GM10248 (cell line): Measurements from ENCODE around the gene SMAD7.
A peak's percentile ranks its signal among the peaks of the same experiment; 100 is the strongest.

Experiments
- CTCF ChIA-PET: fragments of 300-600 bp; sonication (Branson Sonifier 250); formaldehyde crosslinking; extraction: SDS; loops from one replicate; lab custom pipeline; 2021; ENCODE audit warnings: antibody characterized with exemption; lab: Yijun Ruan, JAX
- POLR2A ChIA-PET: fragments of 350-650 bp; sonication (Branson Sonifier 250); formaldehyde crosslinking; extraction: SDS; loops from one replicate; lab custom pipeline; 2020; ENCODE audit warnings: antibody characterized with exemption; lab: Yijun Ruan, JAX
- DNase-seq: peaks from one replicate; pipeline ENCODE4 v3.0.0; 2012; ENCODE audit errors: extremely low spot score
- TF ChIP-seq, protein P1 (sequence below): IDR thresholded peaks from 2 replicates; pipeline ENCODE4 v1.5.1; 2012; ENCODE audit warnings: mild to moderate bottlenecking, low read depth; ENCODE audit errors: extremely low read depth, missing control alignments, control extremely low read depth

Gene SMAD7

DNA sequence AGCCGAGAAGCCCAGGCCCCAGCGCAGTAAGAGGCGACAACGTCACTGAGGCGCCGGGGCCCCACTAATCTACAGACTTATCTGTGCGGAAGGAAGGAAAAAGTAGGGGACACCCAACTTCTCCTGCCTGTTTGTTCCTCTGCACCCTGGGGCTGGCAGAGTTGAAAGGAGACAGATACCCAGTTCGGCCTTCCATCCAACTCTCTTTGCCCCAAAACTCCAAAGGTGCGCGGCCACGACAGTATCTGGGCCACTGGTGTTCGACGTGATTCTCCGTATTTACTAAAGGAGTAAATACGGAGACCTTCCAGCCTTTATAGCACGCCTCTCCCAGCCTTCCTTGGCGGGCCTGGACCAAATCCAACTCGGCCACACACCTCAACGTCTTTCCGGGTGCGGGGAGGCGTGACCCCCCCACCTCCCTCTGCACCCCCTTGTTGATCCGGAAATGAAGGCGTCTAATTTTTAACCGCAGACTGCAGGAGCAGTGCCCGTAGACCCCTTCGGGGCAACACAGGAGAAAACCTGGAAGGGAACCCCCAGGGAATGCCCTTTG lies 1.6 kb downstream of the SMAD7 start:
- POLR2A ChIA-PET = no interaction called here
- DNase-seq = peak; percentile 55
- CTCF ChIA-PET = interaction anchor here (1.1 to 2.7 kb wide), 5 partner anchors 12 to 172 kb away, joined by 3 to 6 read pairs (median 3); no protein-coding TSS in a partner anchor
- TF ChIP-seq, protein P1, sequence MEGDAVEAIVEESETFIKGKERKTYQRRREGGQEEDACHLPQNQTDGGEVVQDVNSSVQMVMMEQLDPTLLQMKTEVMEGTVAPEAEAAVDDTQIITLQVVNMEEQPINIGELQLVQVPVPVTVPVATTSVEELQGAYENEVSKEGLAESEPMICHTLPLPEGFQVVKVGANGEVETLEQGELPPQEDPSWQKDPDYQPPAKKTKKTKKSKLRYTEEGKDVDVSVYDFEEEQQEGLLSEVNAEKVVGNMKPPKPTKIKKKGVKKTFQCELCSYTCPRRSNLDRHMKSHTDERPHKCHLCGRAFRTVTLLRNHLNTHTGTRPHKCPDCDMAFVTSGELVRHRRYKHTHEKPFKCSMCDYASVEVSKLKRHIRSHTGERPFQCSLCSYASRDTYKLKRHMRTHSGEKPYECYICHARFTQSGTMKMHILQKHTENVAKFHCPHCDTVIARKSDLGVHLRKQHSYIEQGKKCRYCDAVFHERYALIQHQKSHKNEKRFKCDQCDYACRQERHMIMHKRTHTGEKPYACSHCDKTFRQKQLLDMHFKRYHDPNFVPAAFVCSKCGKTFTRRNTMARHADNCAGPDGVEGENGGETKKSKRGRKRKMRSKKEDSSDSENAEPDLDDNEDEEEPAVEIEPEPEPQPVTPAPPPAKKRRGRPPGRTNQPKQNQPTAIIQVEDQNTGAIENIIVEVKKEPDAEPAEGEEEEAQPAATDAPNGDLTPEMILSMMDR = no peak

DNA sequence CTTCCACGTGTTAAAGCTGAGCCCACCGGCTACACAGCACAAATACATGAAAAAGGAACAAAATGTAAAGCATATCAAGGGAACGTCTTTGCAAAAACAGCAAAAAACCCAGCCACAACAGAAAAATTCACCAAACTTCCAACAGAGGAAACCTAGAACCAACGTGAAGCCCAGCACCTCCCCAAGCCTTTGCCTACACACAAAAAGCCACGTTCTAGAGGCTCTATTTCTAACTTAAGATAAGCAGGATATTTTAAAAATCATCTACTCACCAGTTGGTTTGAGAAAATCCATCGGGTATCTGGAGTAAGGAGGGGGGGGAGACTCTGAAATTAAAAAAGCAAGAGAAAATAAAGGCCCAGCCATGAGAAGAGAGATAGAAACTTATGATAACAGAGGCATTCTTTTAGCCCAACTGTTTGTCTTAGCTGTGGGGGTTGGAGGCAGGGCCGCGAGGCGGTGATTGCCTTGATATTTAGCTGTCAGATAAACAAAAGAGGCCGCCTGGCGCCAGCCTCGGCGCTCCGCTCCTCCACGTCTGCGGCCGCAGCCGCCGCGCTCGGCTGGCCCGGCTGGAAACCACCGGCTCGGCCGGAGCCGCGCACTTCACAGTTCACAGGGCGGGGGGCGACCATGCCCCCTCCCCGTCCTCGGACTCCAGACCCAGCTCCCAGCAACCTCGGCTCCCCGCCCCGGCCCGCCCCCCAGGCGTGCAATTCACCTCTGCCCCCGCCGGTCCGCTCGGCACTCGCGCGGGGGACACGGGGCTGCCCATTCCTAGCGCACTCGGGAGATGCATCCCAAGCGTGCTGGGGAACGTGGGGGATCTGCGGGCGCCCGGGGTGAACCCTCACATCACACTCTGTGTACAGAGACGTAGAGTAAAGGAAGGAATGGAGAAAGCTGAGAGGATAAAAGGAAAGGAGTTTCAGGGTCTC lies 2.4 kb downstream of the SMAD7 start:
- TF ChIP-seq, protein P1 = no peak
- POLR2A ChIA-PET = interaction anchor here (0.5 kb wide), 1 partner anchor 1427 kb away, joined by 3 read pairs; the partner anchor contains the start of gene SKA1
- CTCF ChIA-PET = interaction anchor here (1.1 to 2.7 kb wide), 6 partner anchors 11 to 171 kb away, joined by 3 to 6 read pairs (median 3); no protein-coding TSS in a partner anchor
- peak; percentile 67 for DNase-seq

DNA sequence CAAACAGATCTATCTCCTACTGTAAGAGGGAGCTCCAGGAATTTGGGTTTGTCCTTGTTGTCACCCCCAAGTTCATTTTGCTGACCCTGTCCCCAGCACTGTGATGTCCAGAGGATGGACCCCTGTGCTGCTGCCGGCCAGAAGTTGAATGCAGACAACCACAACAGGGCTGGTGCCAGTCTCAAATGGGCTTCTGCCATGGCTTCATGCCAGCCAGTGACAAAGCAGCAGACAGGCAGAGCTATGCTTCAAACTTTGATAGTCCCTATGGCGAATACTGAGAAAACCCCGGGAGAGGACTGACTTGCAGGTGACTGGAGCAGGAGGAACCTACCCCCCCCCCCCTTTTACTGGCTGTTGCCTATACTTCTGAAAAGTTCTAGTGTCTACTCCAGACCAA lies 3.2 kb downstream of the SMAD7 start:
- no peak for DNase-seq
- ChIA-PET CTCF (interaction anchor here (1.2 to 2.7 kb wide), 2 partner anchors 146 to 170 kb away, joined by 4 to 6 read pairs; no protein-coding TSS in a partner anchor), POLR2A (interaction anchor here (0.5 kb wide), 1 partner anchor 1427 kb away, joined by 3 read pairs; the partner anchor contains the start of gene SKA1)

GRCh38 chr18:48947092-48947491 lies 3.7 kb downstream of the SMAD7 start:
- TF ChIP-seq, protein P1 = no peak
- CTCF ChIA-PET = interaction anchor here (2.7 kb wide), 1 partner anchor 170 kb away, joined by 6 read pairs; no protein-coding TSS in a partner anchor
- POLR2A ChIA-PET = no interaction called here
- no peak for DNase-seq

More for the DNA sequence above, 3.2 kb downstream of the SMAD7 start:
- TF ChIP-seq, protein P1 = no peak

DNA sequence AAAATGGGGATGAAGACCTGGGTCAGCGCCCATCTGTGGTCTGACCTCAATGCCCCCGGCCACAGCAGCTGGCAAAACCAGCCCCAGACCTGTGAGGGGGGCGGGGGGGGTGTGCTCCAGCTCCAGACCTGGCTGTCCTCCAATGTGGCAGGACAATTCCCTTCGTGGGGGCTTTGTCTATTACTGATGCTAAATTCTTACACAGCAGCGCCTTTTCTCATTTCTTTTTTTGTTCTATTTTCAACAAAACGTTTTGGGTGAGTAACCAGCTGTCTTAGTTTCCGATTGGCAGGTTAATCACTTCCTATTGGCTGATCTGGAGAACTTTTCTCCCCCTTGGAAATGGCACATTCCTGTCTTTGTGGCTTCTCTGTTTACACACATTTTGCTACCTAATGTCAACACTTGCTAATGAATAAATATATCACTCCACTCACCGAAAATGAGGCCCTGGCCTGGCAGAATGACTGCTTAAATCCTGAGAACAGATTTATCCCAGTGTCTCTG lies 4.4 kb downstream of the SMAD7 start:
- no peak for DNase-seq
- TF ChIP-seq, protein P1 = no peak
- ChIA-PET POLR2A (no interaction called here), CTCF (interaction anchor here (0.6 to 2.7 kb wide), 3 partner anchors 9 to 169 kb away, joined by 3 to 6 read pairs (median 6); no protein-coding TSS in a partner anchor)

DNA sequence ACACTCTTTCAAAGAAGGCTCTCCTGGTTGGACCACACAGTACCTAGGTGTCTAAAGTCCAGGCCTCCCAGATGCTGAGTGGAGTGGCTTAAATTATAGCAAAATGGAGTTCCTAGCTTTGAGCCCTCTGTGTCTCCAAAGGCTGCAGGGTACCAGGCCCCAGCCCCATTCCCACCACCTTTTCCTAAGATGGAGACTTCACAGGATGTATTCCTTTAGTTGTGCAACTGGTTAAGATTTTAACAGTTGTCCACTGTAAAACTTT lies 4.9 kb downstream of the SMAD7 start:
- ChIA-PET CTCF (interaction anchor here (0.6 to 2.3 kb wide), 2 partner anchors 8 to 13 kb away, joined by 3 to 6 read pairs; no protein-coding TSS in a partner anchor), POLR2A (no interaction called here)
- DNase-seq = no peak

More for the DNA sequence above, 4.9 kb downstream of the SMAD7 start:
- TF ChIP-seq, protein P1 = no peak
